ENCODE data around the gene TMEM187.
"Not testable (repeated sequence)": the region's sequence is repeated elsewhere in the genome, so short reads cannot be mapped to it uniquely, and the experiment has no call there.

TMEM187 gene

DNA sequence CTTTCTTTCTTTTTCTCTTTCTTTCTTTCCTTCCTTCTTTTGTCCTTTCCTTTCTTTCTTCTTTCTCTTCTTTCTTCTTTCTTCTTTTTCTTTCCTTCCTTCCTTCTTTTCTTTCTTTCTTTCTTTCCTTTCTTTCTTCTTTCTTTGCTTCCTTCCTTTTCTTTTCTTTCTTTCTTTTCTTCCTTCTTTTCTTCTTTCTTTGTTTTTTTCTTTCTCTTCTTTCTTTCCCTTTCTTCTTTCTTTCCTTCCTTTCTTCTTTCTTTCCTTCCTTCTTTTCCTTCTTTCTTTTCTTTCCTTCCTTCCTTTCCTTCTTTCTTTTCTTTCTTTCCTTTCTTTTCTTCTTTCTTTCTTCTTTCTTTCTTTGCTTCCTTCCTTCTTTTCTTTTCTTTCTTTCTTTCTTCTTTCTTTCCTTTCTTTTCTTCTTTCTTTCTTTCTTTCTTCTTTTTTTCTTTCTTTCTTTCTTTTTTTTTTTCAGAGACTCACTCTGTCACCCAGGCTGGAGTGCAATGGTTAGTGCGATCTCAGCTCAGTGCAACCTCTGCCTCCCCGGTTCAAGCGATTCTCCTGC is 18.5 kb downstream of the TMEM187 start:
- FAIRE-seq (no peak), DNase-seq (ENCODE audit: insufficient read length, low spot score) (no peak)
- TF ChIP-seq POLR2AphosphoS5 (IDR thresholded peaks at IDR 0.05; ENCODE audit: low read depth, low read length) (no peak), POLR2A (IDR thresholded peaks at IDR 0.05; ENCODE audit: low read depth, low read length) (no peak), POU2F2 (IDR thresholded peaks at IDR 0.05; ENCODE audit: low read depth, low read length) (no peak), SPI1 (IDR thresholded peaks at IDR 0.05; ENCODE audit: low read depth, low read length) (no peak), PAX5 (IDR thresholded peaks at IDR 0.05; ENCODE audit: insufficient read depth, low read length, severe bottlenecking) (no peak), TAF1 (IDR thresholded peaks at IDR 0.05; ENCODE audit: low read depth, low read length) (no peak)

DNA sequence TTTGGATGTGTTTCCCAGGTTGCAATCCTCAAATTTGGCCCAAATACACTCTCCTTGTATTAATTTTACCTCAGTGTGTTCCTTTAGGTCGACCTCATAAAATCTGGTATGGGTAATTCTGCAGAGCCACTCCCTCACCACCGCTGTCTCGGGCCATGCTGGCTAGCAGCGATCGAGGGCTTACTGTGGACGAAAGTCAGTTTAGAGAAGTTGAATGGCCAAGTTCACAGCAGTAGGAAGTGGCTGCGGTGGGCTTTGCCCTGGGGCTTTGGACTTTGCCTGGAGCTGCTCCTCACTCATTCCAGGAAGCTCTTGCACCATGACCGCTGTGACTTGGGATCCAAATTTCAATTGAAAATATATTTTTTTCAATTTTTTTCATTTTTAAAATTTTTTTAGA is 19.6 kb downstream of the TMEM187 start:
- no peak for DNase-seq (ENCODE audit: insufficient read length, low spot score)
- TF ChIP-seq SPI1 (IDR thresholded peaks at IDR 0.05; ENCODE audit: low read depth, low read length) (no peak), POU2F2 (IDR thresholded peaks at IDR 0.05; ENCODE audit: low read depth, low read length) (no peak), POLR2AphosphoS5 (IDR thresholded peaks at IDR 0.05; ENCODE audit: low read depth, low read length) (no peak), PAX5 (IDR thresholded peaks at IDR 0.05; ENCODE audit: insufficient read depth, low read length, severe bottlenecking) (no peak), POLR2A (IDR thresholded peaks at IDR 0.05; ENCODE audit: low read depth, low read length) (no peak), TAF1 (IDR thresholded peaks at IDR 0.05; ENCODE audit: low read depth, low read length) (no peak)
- FAIRE-seq, result no peak

DNA sequence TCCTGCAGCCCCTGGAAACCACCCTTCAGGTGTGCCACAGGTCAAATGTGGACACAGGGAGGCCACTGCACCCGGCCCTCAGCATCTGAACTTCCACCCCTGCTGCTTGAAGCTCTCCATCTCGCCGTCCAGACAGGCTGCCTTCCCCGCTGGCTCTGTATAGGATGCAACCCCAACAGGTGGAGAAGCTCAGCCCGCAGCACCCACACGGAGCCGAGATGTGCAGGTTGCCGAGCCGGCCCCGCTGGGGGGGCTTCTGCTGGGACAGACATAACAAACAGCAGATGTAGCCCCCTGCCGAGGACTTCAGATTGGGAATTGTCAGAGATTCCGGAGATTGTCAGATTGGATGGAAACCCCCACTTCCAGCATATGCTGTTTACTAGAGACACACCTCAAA is 20.5 kb downstream of the TMEM187 start:
- DNase-seq (ENCODE audit: insufficient read length, low spot score) (no peak), FAIRE-seq (no peak)
- TF ChIP-seq SPI1 (IDR thresholded peaks at IDR 0.05; ENCODE audit: low read depth, low read length), result no peak
- TF ChIP-seq POLR2A (IDR thresholded peaks at IDR 0.05; ENCODE audit: low read depth, low read length), result no peak
- no peak for TF ChIP-seq PAX5 (IDR thresholded peaks at IDR 0.05; ENCODE audit: insufficient read depth, low read length, severe bottlenecking)
- no peak for TF ChIP-seq POLR2AphosphoS5 (IDR thresholded peaks at IDR 0.05; ENCODE audit: low read depth, low read length)
- no peak for TF ChIP-seq POU2F2 (IDR thresholded peaks at IDR 0.05; ENCODE audit: low read depth, low read length)
- TF ChIP-seq TAF1 (IDR thresholded peaks at IDR 0.05; ENCODE audit: low read depth, low read length), result no peak

DNA sequence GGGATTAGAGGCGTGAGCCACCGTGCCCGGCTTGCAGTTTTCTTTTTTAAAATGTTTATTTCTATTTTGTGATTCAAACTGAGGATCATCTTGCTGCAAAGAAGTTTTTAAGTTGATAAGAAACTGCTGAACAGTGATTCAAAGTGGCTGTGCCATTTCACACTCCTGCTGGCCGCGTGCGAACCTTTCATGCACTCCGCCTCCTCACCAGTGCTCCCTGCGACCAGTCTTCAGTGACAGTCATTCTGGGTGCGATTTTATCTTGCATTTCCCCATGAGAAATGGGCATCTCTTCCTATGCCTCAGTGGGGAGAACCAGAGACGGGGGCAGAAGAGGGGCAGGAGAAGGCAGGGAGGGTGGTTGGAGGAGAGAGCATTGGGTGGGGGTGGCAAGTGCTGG is 21.4 kb downstream of the TMEM187 start:
- FAIRE-seq, result no peak
- TF ChIP-seq TAF1 (IDR thresholded peaks at IDR 0.05; ENCODE audit: low read depth, low read length), result no peak
- TF ChIP-seq POLR2A (IDR thresholded peaks at IDR 0.05; ENCODE audit: low read depth, low read length), result no peak
- no peak for TF ChIP-seq POU2F2 (IDR thresholded peaks at IDR 0.05; ENCODE audit: low read depth, low read length)
- TF ChIP-seq POLR2AphosphoS5 (IDR thresholded peaks at IDR 0.05; ENCODE audit: low read depth, low read length), result no peak
- TF ChIP-seq SPI1 (IDR thresholded peaks at IDR 0.05; ENCODE audit: low read depth, low read length), result no peak
- TF ChIP-seq PAX5 (IDR thresholded peaks at IDR 0.05; ENCODE audit: insufficient read depth, low read length, severe bottlenecking), result no peak
- DNase-seq (ENCODE audit: insufficient read length, low spot score), result no peak

DNA sequence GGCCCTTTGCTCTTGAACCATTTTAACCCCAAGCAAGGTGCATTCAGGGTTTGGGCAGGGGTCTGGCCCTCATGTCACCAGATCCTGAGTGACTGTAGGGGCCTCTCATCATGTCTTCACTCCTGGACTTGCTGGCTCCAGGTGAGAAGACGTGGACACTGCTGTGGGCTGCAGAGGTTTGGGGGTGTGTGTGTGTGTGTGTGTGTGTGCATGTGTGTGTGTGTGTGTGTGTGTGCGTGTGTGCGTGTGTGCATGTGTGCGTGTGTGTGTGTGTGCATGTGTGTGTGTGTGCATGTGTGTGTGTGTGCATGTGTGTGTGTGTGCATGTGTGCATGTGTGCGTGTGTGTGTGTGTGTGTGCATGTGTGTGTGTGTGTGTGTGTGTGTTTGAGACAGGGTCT is 21.8 kb downstream of the TMEM187 start:
- DNase-seq (ENCODE audit: insufficient read length, low spot score); FAIRE-seq: not testable (repeated sequence)

DNA sequence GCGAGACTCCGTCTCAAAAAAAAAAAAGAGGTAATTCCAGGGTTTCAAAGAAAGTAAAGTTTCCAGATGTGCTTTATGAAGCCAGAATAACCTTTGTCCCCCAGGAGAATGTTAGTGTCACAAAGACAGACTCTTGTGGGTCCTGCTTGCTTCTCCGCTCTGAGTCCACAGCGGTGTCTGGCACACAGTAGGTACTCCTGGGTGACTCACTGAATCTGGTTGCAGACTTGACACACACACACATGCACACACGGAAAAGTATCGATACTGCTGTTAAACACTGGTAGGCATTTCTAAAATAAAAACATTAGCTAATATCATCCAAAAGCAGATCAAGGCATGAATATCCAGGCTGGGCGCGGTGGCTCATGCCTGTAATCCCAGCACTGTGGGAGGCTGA is 22.9 kb downstream of the TMEM187 start:
- FAIRE-seq, result no peak
- no peak for DNase-seq (ENCODE audit: insufficient read length, low spot score)
- no peak for TF ChIP-seq PAX5 (IDR thresholded peaks at IDR 0.05; ENCODE audit: insufficient read depth, low read length, severe bottlenecking)
- no peak for TF ChIP-seq TAF1 (IDR thresholded peaks at IDR 0.05; ENCODE audit: low read depth, low read length)
- no peak for TF ChIP-seq SPI1 (IDR thresholded peaks at IDR 0.05; ENCODE audit: low read depth, low read length)
- TF ChIP-seq POLR2AphosphoS5 (IDR thresholded peaks at IDR 0.05; ENCODE audit: low read depth, low read length), result no peak
- TF ChIP-seq POLR2A (IDR thresholded peaks at IDR 0.05; ENCODE audit: low read depth, low read length), result no peak
- TF ChIP-seq POU2F2 (IDR thresholded peaks at IDR 0.05; ENCODE audit: low read depth, low read length), result no peak

GRCh38 chrX:153999359-154000037 is 26.9 kb downstream of the TMEM187 start:
- no peak for FAIRE-seq
- DNase-seq (ENCODE audit: insufficient read length, low spot score), result no peak
- TF ChIP-seq SPI1 (IDR thresholded peaks at IDR 0.05; ENCODE audit: low read depth, low read length), result no peak
- no peak for TF ChIP-seq POLR2AphosphoS5 (IDR thresholded peaks at IDR 0.05; ENCODE audit: low read depth, low read length)
- no peak for TF ChIP-seq TAF1 (IDR thresholded peaks at IDR 0.05; ENCODE audit: low read depth, low read length)
- no peak for TF ChIP-seq PAX5 (IDR thresholded peaks at IDR 0.05; ENCODE audit: insufficient read depth, low read length, severe bottlenecking)
- no peak for TF ChIP-seq POU2F2 (IDR thresholded peaks at IDR 0.05; ENCODE audit: low read depth, low read length)
- no peak for TF ChIP-seq POLR2A (IDR thresholded peaks at IDR 0.05; ENCODE audit: low read depth, low read length)

GRCh38 chrX:154000051-154000450 is 27.5 kb downstream of the TMEM187 start:
- no peak for TF ChIP-seq TAF1 (IDR thresholded peaks at IDR 0.05; ENCODE audit: low read depth, low read length)
- TF ChIP-seq SPI1 (IDR thresholded peaks at IDR 0.05; ENCODE audit: low read depth, low read length), result no peak
- TF ChIP-seq POLR2A (IDR thresholded peaks at IDR 0.05; ENCODE audit: low read depth, low read length), result no peak
- TF ChIP-seq PAX5 (IDR thresholded peaks at IDR 0.05; ENCODE audit: insufficient read depth, low read length, severe bottlenecking), result no peak
- TF ChIP-seq POU2F2 (IDR thresholded peaks at IDR 0.05; ENCODE audit: low read depth, low read length), result no peak
- no peak for TF ChIP-seq POLR2AphosphoS5 (IDR thresholded peaks at IDR 0.05; ENCODE audit: low read depth, low read length)
- FAIRE-seq, result no peak
- no peak for DNase-seq (ENCODE audit: insufficient read length, low spot score)

- TF ChIP-seq POLR2AphosphoS5 (IDR thresholded peaks at IDR 0.05; ENCODE audit: low read depth, low read length) (no peak), TAF1 (IDR thresholded peaks at IDR 0.05; ENCODE audit: low read depth, low read length) (no peak), PAX5 (IDR thresholded peaks at IDR 0.05; ENCODE audit: insufficient read depth, low read length, severe bottlenecking) (no peak), POLR2A (IDR thresholded peaks at IDR 0.05; ENCODE audit: low read depth, low read length) (no peak), SPI1 (IDR thresholded peaks at IDR 0.05; ENCODE audit: low read depth, low read length) (no peak), POU2F2 (IDR thresholded peaks at IDR 0.05; ENCODE audit: low read depth, low read length) (no peak)
- peak; percentile 69 for FAIRE-seq
- no peak for DNase-seq (ENCODE audit: insufficient read length, low spot score)
These were observed 29.7 kb downstream of the TMEM187 start for GRCh38 chrX:154002215-154002719.
